Measurements from ENCODE around the gene APOLD1.
"Not testable (repeated sequence)": the region's sequence is repeated elsewhere in the genome, so short reads cannot be mapped to it uniquely, and the experiment has no call there.

The APOLD1 gene

DNA sequence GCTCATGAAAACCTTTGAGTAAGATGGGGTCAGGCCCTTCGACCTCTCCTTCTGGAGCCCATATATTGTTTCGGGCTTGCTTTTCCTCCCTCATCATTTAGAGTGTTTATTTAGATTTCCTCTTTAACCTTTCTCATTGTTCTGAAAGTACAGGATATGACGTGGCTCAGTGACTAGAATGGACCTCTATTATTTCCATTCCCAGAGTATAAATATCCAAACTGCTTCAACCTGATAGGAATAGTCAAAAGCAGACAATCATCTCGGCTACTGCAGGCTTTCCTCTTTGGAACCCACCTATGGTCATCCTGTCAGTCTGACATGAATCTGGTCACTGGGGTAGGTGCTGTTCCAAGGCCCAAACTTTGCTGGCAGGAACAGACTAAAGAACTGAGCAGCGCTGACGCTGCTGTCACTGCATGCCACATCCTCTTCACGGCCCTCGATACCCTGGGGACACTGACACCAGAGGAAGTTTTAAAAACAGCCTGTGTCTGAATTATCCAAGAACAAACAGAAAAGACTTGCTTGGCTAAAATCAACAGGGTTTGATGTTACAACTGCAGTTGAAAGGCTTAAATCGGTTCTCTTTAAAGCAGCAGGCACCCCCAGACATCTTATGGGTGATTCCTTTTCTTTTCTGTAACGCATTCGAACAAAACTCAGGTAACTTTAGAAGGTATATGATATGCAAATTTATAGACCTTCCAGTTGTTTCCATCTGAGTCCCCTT is 22.7 kb downstream of the APOLD1 start:
- DNase-seq (ENCODE audit: low spot score) = peak; percentile 11

DNA sequence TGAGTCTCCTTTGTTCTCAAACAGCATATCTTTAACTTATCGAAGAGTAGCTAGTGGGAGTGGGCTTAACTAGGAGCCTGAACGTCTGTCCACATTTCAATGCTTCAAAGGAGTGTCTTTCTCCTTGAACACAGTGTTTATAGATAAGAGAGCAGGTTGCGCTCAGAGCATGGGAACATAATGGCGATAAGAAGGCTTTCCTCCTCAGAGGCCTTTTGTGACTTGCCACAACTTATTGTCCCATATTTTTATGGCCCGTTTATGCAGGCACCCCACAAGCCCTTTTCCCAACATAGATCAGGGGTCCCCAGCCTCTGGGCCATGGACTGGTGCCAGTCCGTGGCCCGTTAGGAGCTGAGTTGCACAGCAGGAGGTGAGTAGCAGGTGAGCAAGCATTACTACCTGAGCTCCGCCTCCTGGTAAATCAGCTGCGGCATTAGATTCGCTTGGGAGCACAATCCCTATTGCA is 25.1 kb downstream of the APOLD1 start:
- no peak for DNase-seq (ENCODE audit: low spot score)

DNA sequence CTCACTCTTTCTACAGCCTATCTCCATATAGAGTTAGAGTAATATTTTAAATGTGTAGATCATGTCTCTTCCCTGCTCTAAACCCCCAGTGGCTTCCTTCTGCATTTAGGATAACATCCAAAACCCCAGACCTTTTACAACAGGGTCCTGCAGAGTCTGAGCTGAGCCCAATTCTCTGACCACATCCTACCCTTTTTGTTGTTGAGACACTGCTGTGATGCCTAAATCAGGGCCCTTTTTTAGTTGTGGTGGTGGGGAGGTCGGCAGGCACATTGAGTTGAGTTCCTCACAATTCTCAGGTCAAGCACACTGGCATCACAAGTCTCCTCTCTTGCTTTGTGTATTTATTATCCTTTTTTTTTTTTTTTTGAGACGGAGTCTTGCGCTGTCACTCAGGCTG is 25.9 kb downstream of the APOLD1 start:
- no peak for DNase-seq (ENCODE audit: low spot score)

DNA sequence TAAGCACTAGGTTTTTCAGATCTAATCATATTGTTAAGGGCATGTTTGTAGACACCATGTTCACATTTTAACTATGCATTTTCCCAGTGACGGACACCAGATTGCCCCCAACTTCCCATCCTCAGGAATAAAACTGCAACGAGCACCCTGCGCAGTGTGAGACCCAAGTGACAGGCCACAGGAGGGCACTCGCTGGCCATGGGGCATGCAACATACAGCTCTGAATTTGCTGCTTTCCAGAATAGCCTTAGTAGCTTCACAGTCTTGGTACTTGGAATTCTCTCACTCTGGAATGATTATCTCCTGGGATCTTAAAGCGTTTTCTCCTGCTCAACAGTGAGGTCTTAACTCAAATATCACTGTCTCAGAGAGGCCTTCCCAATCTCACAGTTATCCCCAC is 26.7 kb downstream of the APOLD1 start:
- no peak for DNase-seq (ENCODE audit: low spot score)

- no peak for DNase-seq (ENCODE audit: low spot score)
Measured at GRCh38 chr12:12812618-12813119, 27.2 kb downstream of the APOLD1 start.

DNA sequence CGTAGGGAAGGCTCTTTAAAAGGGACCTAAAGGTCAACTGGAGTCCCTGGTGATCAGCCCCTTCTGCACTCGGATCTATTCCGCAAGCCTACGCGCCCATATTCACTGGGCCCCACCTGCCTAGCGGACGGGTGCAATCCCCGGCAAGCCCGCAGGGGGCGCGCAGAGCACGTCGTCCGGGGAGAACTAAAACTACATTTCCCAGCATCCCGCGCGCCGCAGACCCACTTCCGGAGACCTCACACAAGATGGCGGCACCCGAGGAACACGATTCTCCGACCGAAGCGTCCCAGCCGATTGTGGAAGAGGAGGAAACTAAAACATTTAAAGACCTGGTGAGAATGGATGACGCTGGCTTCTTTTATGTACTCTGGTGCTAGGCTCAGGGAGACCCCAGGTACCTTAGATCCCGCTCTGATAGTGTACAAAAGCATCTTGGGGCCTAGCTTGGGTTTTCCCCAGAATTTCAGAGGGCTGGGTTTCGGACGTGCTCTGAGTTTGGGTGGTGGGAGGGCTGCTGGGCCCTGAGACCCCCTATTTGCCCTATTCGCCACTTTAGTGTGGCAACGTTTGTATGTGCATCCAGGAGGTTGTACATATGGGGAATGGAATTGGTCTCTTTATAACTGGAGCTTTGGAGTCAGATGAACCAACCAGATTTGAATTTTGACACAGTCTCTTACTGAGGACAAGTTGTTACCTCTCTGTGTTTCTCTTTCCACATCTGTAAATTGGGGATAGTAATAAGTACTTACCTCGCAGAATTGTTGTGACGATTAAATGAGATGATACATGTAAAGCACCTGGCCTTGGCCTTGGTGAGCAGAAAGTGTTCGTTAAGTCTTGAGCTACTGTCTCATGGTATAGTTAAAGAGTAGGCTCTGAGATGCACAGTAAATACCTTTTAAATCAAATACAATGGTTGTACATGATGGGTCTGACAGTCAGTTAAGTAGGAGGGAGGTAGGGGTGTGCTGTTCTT is 28.0 kb downstream of the APOLD1 start, which contains the start of gene DDX47:
TSS of gene DDX47 (plus strand) at position 227 of the 982 bp plus-strand sequence. CDS start at position 249, 22 bp downstream.
- DNase-seq (ENCODE audit: low spot score) = peak; percentile 83

GRCh38 chr12:12817616-12818015 is 32.2 kb downstream of the APOLD1 start:
- no peak for DNase-seq (ENCODE audit: low spot score)

- no peak for DNase-seq (ENCODE audit: low spot score)
Measured at GRCh38 chr12:12818701-12819100, 33.2 kb downstream of the APOLD1 start.

GRCh38 chr12:12819221-12819620 is 33.8 kb downstream of the APOLD1 start:
- no peak for DNase-seq (ENCODE audit: low spot score)

- peak; percentile 86 for DNase-seq (ENCODE audit: low spot score)
Measured at GRCh38 chr12:12819752-12820311, 34.4 kb downstream of the APOLD1 start.

DNA sequence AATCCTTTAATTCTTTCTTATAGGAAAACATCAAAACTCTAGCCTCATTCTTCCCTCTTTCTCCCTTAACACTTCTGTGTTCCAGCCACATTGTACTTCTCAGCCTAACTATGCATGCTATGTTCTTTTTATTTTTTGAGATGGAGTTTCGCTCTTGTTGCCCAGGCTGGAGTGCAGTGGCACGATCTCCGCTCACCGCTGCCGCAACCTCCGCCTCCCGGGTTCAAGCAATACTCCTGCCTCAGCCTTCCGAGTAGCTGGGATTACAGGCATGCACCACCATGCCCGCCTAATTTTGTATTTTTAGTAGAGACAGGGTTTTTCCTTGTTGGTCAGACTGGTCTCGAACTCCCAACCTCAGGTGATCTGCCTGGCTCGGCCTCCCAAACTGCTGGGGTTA is 34.9 kb downstream of the APOLD1 start:
- not testable (repeated sequence) for DNase-seq (ENCODE audit: low spot score)

- no peak for DNase-seq (ENCODE audit: low spot score)
Measured at GRCh38 chr12:12821975-12822374, 36.5 kb downstream of the APOLD1 start.

- DNase-seq (ENCODE audit: low spot score) = no peak
Measured at GRCh38 chr12:12822886-12823285, 37.4 kb downstream of the APOLD1 start.

- peak; percentile 62 for DNase-seq (ENCODE audit: low spot score)
Measured at GRCh38 chr12:12823300-12823699, 37.8 kb downstream of the APOLD1 start.

DNA sequence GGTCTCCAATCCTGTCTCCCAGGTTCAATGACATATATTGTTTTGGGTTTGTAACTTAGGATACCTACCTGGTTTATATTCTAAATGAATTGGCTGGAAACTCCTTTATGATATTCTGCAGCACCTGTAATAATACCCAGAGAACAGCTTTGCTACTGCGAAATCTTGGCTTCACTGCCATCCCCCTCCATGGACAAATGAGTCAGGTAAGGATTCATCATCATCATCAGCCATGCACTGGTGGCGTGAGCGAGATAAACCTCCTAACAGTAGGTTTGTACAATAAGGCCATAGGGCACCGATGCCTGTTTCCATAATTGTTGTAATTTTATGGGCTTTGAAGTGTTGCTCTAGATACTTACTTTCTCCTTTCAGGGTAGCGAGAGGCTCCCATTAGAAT is 38.4 kb downstream of the APOLD1 start:
- DNase-seq (ENCODE audit: low spot score) = no peak

DNA sequence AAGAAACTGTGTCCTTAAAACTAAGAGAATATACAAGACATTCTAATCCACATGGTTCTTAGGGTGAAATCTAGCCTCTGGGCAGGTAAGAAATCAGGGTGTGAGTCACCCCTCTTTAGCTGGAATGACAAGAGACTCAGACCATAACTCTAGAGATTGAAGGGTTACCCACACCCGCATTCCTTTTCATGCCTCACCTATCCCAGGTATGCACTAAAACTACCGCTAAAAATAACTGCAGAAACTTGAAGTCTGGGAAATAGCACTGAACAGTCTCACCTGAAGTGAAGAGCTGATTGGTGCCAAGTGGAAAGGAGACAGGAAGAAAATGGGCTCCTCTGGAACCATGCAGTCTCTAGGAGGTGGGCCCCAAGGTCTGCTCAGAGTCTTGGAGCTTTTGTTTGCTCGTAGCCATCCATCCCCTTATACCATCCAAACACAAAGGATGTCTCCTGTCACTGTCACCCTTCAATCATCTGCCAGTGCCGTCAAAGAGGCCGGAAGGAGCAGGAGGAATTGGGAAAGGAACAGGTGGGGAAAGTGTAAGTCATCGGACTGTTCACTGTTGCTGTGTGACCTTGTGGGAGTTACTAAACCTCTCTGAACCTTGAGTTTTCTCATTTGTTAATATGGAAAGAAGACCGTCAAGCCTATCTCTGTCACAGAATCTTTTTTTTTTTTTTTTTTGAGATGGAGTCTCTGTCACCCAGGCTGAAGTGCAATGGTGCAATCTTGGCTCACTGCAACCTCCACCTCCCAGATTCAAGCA is 50.1 kb downstream of the APOLD1 start:
- no peak for DNase-seq (ENCODE audit: low spot score)

DNA sequence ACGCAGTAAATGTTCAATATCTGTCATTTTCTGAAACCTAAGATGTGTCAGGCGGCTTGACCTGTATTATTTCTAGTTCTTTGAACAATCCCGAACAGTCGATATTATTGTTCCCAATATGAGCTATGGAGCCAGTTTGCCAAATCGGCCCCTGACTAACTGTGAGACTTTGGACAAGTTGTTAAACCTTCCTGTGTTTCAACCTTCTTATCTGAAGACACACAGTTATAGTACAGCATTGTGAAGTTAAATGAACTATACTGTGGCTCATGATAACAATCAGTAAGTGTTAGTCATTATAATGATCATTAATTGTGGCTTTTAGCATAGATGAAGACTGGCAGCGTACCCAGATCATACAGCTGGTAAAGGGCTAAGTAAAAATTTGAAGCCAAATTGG is 51.1 kb downstream of the APOLD1 start:
- no peak for DNase-seq (ENCODE audit: low spot score)

- peak; percentile 85 for DNase-seq (ENCODE audit: low spot score)
Measured at GRCh38 chr12:12837025-12837812, 51.8 kb downstream of the APOLD1 start.

- DNase-seq (ENCODE audit: low spot score) = no peak
Measured at GRCh38 chr12:12837813-12838153, 52.3 kb downstream of the APOLD1 start.

GRCh38 chr12:12839003-12839395 is 53.5 kb downstream of the APOLD1 start:
- DNase-seq (ENCODE audit: low spot score) = no peak

DNA sequence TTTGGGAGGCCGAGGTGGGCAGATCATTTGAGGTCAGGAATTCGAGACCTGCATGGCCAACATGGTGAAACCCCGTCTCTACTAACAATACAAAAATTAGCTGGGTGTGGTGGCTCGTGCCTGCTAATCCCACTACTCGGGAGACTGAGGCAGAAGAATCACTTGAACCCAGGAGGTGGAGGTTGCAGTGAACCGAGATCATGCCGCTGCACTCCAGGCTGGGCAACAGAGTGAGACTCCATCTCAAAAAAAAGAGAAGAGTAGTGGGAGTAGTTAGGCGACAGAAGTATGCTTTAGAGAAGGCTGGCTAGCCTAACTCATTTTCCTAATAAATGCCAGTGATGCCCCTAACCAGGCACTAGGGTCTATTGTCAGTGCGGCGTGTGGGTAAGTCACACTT is 54.0 kb downstream of the APOLD1 start:
- DNase-seq (ENCODE audit: low spot score) = not testable (repeated sequence)
